GM10847 (cell line): Measurements from ENCODE around the gene SLC17A2.

ENCODE experiments used
- POLR2A ChIP-seq: IDR thresholded peaks from 2 replicates; pipeline ENCODE4 v1.6.1; 2011; ENCODE audit not compliant: insufficient read length; ENCODE audit errors: extremely low read depth

Gene SLC17A2, protein sequence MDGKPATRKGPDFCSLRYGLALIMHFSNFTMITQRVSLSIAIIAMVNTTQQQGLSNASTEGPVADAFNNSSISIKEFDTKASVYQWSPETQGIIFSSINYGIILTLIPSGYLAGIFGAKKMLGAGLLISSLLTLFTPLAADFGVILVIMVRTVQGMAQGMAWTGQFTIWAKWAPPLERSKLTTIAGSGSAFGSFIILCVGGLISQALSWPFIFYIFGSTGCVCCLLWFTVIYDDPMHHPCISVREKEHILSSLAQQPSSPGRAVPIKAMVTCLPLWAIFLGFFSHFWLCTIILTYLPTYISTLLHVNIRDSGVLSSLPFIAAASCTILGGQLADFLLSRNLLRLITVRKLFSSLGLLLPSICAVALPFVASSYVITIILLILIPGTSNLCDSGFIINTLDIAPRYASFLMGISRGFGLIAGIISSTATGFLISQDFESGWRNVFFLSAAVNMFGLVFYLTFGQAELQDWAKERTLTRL

DNA sequence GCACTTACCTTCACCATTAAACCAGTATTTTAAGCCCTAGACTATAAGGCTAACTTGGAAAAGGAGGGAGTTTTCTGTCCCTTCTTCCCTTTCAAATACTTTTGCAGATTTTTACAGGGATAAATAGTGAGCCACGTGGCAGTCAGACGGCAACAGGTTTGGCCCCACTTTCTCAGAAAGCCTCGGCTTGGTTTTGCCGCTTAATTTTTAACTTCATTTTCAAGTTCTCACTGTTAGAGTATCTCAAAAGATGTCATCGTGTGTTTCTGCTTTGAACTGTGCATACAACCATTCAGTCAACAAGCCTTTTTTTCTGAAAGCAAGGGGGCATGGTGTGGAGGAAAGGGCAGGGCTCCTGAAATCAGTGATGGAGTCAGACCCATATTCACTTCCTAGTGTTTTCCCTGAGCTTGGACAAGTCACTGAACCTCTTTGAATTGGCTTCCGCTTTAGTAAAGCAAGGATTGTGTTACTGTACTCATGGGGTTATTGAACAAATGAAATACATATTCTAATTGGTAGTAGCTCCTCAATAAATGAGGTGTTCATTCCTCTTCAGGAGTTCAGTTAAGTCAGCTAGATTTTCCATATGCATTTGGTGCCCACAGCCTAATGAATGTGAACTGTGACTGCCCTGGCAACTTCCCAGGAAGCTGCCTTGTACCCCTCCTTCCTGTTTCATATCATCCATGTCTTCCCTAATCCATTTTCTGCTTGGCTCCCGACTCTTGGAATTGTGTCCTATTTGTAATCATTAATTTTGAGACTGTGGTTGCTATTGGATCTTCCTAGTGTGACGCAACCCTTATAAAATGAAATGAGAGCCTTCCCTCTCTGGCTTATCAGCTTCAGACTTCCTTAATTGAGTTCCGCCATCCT lies at the start of gene SLC17A2:
SLC17A2 (minus strand) TSS at position 160 of the 879 bp plus-strand sequence. CDS start 4,895 bp downstream, outside the sequence.
- TF ChIP-seq POLR2A = no peak

DNA sequence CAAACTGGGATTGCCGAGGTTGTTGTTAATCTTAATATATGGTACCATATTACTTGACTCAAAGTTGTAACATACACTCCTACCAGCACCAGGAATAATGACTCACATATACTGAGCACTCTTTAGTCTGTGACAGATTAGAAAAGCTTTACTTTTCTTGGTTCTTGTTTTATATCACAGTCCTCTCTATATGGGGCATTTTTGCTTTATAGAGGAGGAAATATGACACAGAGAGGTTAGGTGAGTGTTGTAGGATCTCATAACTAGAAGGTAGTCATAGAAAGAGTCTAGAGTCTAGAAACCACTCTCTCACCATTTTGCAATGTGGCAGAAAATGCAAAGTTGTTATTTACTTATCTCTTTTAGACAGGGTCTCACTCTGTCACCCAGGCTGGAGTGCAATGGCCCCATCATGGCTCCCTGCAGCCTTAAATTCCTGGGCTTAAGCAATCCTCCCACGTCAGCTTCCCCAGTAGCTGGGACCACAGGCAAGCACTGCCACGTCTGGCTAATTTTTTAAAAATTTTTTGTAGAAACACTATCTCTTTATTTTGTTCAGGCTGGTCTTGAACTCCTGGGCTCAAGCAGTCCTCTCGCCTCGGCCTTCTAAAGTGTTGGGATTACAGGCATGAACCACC lies 45.6 kb upstream of the SLC17A2 start:
- TF ChIP-seq POLR2A = no peak

DNA sequence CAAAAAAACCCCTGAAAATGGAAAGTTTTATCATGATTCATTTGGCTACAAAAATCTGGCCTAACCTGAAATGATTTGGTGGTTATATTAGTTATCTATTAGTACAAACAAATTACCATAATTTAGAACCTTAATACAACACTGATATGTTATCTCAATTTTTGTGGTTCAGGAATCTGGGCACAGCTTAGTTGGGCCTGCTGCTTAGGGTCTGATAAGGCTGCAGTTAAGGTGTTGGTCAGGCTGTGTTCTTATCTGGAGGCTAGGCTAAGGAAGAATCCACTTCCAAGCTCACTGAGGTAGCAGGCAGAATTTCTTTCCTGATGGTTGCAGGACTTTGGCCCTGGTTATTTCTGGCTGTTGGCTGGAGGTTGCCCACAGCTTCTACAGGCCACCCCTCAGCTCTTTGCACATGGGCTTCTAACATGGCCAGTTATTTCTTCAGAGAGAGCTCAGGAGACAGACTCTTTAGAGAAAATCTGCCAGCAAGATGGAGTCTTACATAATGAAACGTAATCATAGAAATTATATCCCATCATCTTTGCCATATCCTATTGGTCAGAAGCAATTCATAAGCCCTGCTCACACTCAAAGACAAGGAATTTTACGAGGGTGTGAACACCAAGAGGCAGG lies 43.5 kb upstream of the SLC17A2 start:
- TF ChIP-seq POLR2A = no peak

DNA sequence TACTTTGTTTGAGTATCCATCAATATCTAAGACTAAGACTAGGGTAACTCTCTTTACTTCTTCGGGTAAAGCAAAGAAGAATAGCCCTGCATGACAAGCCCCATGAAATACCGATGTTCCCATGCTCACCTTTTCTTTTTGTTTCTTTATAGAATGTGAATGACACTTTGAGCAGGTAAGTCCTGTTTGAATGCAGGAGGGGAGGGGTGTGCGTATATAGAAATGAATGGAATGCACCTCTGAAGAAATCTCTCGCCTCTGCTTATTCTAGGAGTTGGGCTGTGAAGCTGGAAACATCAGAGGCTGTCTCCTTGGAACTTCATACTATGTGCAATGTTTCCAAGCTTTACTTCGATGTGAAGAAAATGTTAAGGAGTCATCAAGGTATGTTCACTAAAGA lies 42.4 kb upstream of the SLC17A2 start:
- TF ChIP-seq POLR2A = no peak

DNA sequence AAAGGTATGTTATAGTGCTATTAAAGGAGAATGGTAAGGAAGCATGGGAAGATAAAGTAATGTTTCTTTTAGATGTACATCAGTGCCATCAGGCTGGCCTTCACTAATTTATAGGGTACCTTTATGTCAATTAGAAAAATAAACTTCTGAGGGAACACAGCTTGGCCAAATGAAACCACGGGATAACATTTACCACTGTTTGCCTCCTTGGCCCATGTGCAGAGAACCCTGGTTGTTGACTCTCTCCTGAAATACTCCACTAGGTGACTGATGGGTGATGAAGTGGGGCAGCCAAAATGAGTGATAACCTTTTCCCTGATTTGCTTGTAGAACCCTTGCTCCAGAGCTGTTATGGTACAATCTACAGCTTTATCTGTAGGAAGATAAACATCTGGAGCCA lies 41.6 kb upstream of the SLC17A2 start:
- TF ChIP-seq POLR2A = no peak

DNA sequence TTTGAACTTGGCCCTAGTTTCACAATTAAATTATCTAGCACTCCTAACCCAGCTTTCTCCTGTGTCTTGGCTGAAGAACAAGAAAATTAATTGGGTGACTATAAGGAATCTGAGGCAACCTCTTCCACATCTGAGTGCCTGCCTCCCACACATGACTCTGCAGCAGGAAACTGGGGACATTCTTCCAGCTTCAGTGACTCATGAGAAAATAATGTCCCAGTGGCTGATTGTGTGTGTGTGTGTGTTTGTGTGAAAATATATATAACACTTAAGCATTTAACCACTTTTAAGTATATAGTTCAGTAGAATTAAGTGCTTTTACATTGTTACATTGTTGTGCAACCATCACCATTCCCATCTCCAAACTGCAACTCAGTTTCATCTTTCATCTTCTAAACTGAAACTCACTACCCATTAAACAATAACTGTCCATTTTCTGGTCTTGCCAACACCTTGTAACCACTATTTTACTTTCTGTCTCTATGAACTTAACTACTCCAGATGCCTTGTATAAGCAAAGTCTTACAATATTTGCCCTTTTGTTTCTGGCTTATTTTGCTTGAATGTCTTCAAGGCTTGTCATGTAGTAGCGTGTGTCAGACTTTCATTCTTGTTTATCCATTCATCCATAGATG lies 40.8 kb upstream of the SLC17A2 start:
- TF ChIP-seq POLR2A = no peak

DNA sequence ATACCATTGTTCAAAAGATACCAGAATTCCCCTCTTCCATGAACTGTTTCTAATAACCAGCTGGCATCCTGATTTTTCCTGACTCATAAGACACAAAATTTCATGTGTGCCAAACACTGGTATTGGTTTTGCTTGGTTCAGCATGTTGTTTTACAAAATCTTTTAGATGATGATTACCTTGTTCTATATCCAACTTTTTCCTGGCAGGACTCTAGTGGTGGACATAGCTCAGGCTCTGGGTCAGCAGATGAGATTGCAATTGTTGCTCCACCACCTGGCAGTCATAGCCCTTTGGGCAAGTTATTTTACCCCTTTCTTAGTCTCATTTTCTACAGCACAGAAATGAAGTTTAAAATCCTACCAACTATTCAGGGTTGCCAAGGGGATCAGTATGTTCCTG lies 38.3 kb upstream of the SLC17A2 start:
- TF ChIP-seq POLR2A = no peak

DNA sequence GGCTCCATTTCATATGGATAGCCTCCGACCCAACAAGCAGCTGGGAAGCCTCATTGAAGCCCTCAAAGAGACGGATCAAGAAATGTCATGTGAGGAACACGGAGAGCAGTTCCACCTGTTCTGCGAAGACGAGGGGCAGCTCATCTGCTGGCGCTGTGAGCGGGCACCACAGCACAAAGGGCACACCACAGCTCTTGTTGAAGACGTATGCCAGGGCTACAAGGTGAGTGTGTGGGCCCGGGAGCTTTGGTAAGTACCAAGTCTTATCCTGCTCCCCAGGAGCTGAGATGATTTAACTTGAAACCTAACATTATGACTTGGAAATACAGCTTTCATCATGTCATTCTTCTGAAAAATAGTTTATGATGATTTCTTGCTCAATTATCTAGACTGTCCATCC lies 36.2 kb upstream of the SLC17A2 start:
- TF ChIP-seq POLR2A = no peak

DNA sequence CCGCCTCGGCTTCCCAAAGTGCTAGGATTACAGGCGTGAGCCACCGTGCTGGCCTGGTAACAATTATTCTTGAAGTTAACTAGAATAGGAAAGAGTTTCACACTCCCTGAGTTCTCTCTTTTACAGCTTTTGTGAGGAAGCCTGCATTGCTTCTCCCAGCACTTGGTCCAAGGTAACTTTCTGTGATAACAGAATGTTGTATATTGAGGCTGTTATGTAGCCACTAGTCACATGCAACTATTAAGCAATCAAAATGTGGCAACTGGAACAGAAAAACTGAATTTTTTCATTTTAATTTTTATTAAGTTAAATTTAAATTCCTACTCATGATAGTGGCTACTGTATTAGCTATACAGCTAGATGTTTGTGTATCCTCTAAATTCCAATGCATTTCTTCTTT lies 34.6 kb upstream of the SLC17A2 start:
- no peak for TF ChIP-seq POLR2A

DNA sequence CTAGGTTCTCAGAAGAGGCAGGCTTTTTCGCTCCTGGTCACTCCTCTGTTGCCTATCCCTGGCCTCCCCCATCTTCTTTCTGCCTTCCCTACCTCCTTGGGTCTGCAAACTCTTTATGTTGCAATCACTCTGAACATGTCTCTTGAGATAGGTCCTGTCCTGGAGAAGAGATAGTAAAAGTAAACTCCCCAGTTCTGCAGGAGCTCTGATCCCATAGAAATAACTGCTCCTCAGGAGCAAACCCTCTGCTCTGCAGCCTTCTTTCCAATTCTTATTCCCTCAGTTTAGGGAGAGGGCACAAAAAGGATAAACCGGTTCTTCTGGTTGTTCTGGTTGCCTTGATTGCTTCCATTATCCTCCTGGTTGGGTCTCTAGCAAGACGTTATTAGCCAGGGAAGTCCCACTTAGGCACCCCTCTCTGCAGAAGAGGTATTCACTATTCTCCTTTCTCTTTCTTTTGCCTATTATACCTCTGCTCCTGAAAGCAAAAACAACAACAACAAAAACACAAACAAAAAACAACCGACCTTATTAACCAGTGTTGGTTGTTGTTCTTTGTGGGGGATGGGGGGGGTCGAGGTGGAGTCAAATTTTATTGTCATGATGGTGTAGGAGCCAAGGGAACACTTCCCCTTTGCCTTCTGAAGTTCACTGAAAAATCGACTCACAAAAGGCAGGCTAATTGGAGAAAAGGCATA lies 33.1 kb upstream of the SLC17A2 start:
- TF ChIP-seq POLR2A = no peak

DNA sequence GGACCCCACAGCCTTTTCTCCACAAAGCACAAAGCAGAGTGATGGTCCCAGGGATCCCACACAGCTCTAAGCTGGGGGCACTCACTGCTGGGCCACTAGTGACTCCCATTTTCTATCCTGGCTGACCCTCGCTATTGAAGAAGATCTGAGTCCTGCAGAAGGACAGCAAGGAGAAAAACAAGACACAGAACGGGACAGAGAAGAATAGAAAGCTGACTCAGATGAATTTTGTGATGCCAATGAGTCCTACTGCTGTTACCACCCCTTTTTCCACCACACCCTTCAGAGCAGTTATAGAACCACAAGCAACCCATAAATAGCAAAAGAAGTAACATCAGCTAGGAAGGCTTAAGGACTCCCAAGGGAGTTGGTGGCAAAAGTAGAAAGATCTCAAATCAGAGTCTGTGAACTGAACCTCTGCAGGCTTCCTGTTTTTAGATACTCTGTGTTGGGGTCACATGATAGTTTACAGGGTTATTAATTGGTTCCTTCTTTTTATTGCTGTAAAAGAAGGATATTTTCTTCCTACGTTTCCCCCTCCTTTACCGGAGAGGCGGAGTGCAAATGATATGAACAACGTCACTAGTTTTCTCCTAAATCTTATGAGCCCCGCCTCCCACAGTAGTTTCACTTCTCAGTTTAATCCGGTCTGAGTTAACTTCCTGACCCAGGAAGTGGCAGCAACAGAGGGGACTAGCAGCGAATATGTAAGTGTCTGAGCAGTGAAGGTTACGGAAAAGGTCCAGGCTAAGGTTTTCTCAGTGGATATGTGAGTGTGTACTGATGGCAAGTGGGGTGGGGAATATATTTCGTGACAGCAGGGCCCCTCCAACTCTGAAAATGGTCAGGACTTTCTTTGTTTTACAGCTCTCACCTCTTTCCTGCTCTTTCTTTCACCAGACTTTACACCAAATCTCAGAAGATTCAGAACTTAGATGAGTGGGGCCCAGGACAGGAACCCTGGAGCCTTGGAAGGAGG lies 31.9 kb upstream of the SLC17A2 start, which contains the start of gene TRIM38:
TRIM38 (plus strand) TSS at position 654 of the 979 bp plus-strand sequence. CDS start 3,721 bp downstream, outside the sequence.
- peak; percentile 62 for TF ChIP-seq POLR2A

DNA sequence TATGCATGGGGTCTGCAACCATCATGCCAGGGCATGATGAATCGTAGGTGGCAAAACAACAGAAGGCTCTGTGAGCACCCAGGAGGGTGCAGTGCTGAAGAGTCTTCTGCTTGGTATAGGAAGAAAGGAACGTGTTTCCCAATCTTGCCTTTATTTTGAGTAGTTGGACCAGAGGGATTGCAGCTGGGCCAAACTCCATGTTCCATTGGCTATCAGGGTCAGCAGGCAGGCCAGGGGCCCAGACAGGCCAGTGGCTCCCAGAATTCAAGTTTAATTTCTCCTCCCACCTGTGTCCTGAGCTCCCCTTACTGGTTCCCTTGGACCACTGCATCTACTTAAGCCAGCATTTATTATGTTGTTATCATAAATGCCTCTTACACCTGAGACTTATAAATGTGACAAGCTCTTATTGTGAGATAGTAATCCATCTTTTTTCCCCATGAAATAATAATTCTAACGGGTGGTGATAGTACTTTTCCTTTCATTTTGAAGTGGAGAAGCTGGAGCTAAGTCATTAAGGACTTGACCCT lies 31.2 kb upstream of the SLC17A2 start:
- TF ChIP-seq POLR2A = no peak
